A375 (cell line): Measurements from ENCODE around the gene C1orf21. TPM values are rescaled to one million over a fixed set of nuclear protein-coding genes. Genes with fewer than 3 reads are reported as not detected.

Experiments used
- total RNA-seq: library from RNA; depleted of rRNA; stranded (reverse); fragments of >200 nt; shearing (Covaris generic); gene quantifications from 2 replicates; pipeline ENCODE4 v1.2.3, GENCODE V29; 2014; rRNA removed

Gene C1orf21, protein sequence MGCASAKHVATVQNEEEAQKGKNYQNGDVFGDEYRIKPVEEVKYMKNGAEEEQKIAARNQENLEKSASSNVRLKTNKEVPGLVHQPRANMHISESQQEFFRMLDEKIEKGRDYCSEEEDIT
- total RNA-seq: 7.1 and 7.9 TPM in 2 replicates

DNA sequence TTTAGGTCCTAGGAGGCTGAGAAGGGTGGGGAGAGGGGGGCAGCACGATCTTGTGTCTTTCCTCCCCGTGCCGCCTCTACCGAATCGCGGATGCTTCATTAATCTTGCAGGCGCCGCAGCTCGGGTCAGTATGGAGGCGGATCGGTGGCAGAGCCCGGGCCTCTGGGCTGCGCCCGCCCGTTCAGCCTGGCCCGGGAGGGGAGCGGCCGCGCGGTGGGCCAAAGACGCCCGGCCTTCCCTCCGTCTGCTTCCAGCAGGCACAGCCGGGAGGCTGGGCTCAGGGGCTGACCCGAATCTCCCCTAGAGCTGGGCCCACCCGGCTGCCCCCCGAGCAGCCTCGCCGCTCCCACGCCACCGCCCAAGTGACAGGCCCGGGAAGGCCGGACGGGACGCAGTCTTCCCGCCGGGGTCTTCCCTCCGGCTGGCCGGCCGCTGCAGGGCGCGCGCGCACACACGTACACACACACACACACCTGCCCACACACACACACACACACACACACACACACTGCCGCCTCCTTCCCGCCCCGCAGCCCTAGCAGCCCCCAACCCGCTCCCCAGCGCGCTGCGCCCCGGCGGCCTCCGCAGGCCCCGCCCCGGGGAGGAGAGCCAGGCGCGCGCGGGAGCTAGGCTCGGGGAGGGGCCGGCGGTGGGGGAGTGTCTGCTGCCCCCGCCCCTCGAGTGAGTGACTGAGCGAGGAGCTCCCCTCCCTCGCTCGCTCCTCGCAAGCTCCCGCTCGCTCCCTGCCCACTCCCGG lies at the start of gene C1orf21:
Gene C1orf21 (plus strand): TSS at position 718 of the 757 bp plus-strand sequence. CDS start 90,481 bp downstream, outside the sequence.

